Fibroblast of mammary gland (primary cell): ENCODE results near the gene BHLHE23.

ENCODE experiments used
- DNase-seq: peaks from one replicate; pipeline ENCODE4 v3.0.0-alpha.2; 2010; ENCODE audit warnings: low read depth
- H3K4me3 ChIP-seq: 2 replicates; pipeline ENCODE4 v1.5.1; 2011; ENCODE audit warnings: low read depth, mild to moderate bottlenecking, low read length, moderate library complexity; ENCODE audit not compliant: control insufficient read depth
- CTCF ChIP-seq: conservative IDR thresholded peaks from 2 replicates; pipeline ENCODE4 v1.5.1; 2011; ENCODE audit warnings: low read depth, low read length, inconsistent platforms; ENCODE audit not compliant: control insufficient read depth, insufficient read depth

The BHLHE23 gene

GRCh38 chr20:62977613-62978560 is 28.9 kb downstream of the BHLHE23 start:
- H3K4me3 ChIP-seq: no peak overlapping the region
- no peak for DNase-seq
- TF ChIP-seq CTCF: no peak

- no peak for DNase-seq
- TF ChIP-seq CTCF: no peak
- H3K4me3 ChIP-seq: no peak overlapping the region
Measured at GRCh38 chr20:62976886-62977285, 29.9 kb downstream of the BHLHE23 start.

- H3K4me3 ChIP-seq: no peak overlapping the region
- no peak for DNase-seq
- no peak for TF ChIP-seq CTCF
Measured at GRCh38 chr20:62975812-62976508, 30.8 kb downstream of the BHLHE23 start.

GRCh38 chr20:62975251-62975760 is 31.5 kb downstream of the BHLHE23 start:
- no peak overlapping the region for H3K4me3 ChIP-seq
- TF ChIP-seq CTCF: no peak
- DNase-seq: no peak

- no peak for TF ChIP-seq CTCF
- DNase-seq: no peak
- no peak overlapping the region for H3K4me3 ChIP-seq
Measured at GRCh38 chr20:62972845-62973745, 33.7 kb downstream of the BHLHE23 start.
